Measurements from ENCODE around the gene CCNQ. TPM values are rescaled to one million over a fixed set of nuclear protein-coding genes. Genes with fewer than 3 reads are reported as not detected.
A peak's percentile ranks its signal among the peaks of the same experiment; 100 is the strongest.

Gene CCNQ
- polyA plus RNA-seq, 1 donor (not counting 4 experiments of a cell fraction or from before 2014, with no cell fraction given), result 31.1 TPM

DNA sequence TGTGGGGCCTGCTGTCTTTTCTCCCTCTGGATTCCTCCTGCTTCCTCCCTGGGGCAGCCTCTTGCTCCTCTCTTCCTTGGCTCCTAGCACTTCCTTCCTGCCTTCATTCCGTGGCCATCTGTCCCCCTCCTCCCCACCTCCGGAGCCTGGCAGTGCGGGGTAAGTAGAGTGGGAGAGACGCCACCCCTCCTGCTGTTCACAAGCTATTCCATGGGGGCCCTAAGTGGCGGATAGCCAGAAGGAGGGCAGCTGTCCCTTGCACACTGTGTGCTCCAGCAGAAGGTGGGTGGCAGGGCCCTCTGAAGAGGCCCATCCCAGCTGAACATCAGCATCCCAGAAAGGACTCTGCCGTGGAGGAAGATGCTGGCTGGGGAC lies 27.4 kb downstream of the CCNQ start:
- Histone ChIP-seq H3K4me2 (ENCODE audit: control insufficient read depth, extremely low read depth, insufficient read depth, low read depth, low read length) (no peak overlapping the region), H3K36me3 (ENCODE audit: control insufficient read depth in 2 of 2, extremely low read depth in 1 of 2, insufficient read depth in 2 of 2, low read length in 2 of 2) (no peaks in the 10 kb centered on the region), H3K4me3 (ENCODE audit: control insufficient read depth in 2 of 3, extremely low read depth in 1 of 3, insufficient read depth in 2 of 3, low read depth in 1 of 3, low read length in 3 of 3) (no peak overlapping the region), H3K79me2 (ENCODE audit: control insufficient read depth, insufficient read depth, low read length) (no peaks in the 10 kb centered on the region), H3K27me3 (ENCODE audit: control insufficient read depth, extremely low read depth, insufficient read depth, low read length) (peaks cover 5% of the 10 kb centered on the region), H3K9ac (ENCODE audit: control insufficient read depth, extremely low read depth, insufficient read depth, low read length) (no peak overlapping the region), H3K9me1 (ENCODE audit: control insufficient read depth, extremely low read depth, insufficient read depth, low read length) (no peaks in the 10 kb centered on the region), H3K9me3 (ENCODE audit: control insufficient read depth, low read depth, low read length) (no peaks in the 10 kb centered on the region), H4K20me1 (ENCODE audit: control insufficient read depth, extremely low read depth, insufficient read depth, low read length) (no peaks in the 10 kb centered on the region), H2AFZ (ENCODE audit: control insufficient read depth, low read length) (no peak overlapping the region), H3K4me1 (ENCODE audit: control insufficient read depth, extremely low read depth, insufficient read depth, low read length) (no peaks in the 10 kb centered on the region), H3K27ac (ENCODE audit: control insufficient read depth, insufficient read depth, low read length) (no peak overlapping the region)
- DNase-seq (ENCODE audit: low read depth, low spot score), result no peak
- TF ChIP-seq EZH2 (IDR thresholded peaks at IDR 0.05; ENCODE audit: low read length), result no peak
- no peak for FAIRE-seq
- dilution Hi-C loops (cut with MboI; ENCODE audit: extremely low pct_ligation_motif_present, low sequenced_read_pairs), result no loop called here

DNA sequence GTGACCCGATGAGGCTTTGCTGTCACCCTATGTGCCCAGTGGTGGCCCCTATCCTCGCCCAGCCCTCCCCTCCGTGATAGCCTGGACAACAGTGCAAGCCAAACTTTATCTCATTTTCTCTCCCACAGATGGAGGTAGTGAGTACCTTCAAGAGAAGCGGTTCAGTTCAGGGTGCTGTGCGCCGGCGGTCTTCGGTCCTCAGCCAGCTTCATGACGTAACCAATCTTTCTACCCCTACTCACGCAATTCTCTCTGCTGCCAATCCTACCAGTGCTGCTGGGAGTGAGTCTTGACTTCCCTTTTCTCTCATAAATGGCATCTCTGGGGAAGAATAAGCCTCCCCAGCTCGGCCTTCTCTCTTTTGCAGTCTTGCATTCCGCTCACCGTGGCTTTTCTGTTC lies 29.5 kb downstream of the CCNQ start:
- H3K9ac ChIP-seq (ENCODE audit: control insufficient read depth, extremely low read depth, insufficient read depth, low read length), result no peak overlapping the region
- H3K36me3 ChIP-seq (ENCODE audit: control insufficient read depth in 2 of 2, extremely low read depth in 1 of 2, insufficient read depth in 2 of 2, low read length in 2 of 2), result no peaks in the 10 kb centered on the region
- H3K79me2 ChIP-seq (ENCODE audit: control insufficient read depth, insufficient read depth, low read length), result no peaks in the 10 kb centered on the region
- dilution Hi-C loops (cut with MboI; ENCODE audit: extremely low pct_ligation_motif_present, low sequenced_read_pairs), result no loop called here
- no peak overlapping the region for H3K4me3 ChIP-seq (ENCODE audit: control insufficient read depth in 2 of 3, extremely low read depth in 1 of 3, insufficient read depth in 2 of 3, low read depth in 1 of 3, low read length in 3 of 3)
- H3K9me1 ChIP-seq (ENCODE audit: control insufficient read depth, extremely low read depth, insufficient read depth, low read length), result no peaks in the 10 kb centered on the region
- DNase-seq (ENCODE audit: low read depth, low spot score), result no peak
- no peak overlapping the region for H3K4me2 ChIP-seq (ENCODE audit: control insufficient read depth, extremely low read depth, insufficient read depth, low read depth, low read length)
- H3K27ac ChIP-seq (ENCODE audit: control insufficient read depth, insufficient read depth, low read length), result no peak overlapping the region
- no peaks in the 10 kb centered on the region for H3K4me1 ChIP-seq (ENCODE audit: control insufficient read depth, extremely low read depth, insufficient read depth, low read length)
- no peaks in the 10 kb centered on the region for H3K9me3 ChIP-seq (ENCODE audit: control insufficient read depth, low read depth, low read length)
- H4K20me1 ChIP-seq (ENCODE audit: control insufficient read depth, extremely low read depth, insufficient read depth, low read length), result no peaks in the 10 kb centered on the region
- no peak for TF ChIP-seq EZH2 (IDR thresholded peaks at IDR 0.05; ENCODE audit: low read length)
- TF ChIP-seq, protein P1, sequence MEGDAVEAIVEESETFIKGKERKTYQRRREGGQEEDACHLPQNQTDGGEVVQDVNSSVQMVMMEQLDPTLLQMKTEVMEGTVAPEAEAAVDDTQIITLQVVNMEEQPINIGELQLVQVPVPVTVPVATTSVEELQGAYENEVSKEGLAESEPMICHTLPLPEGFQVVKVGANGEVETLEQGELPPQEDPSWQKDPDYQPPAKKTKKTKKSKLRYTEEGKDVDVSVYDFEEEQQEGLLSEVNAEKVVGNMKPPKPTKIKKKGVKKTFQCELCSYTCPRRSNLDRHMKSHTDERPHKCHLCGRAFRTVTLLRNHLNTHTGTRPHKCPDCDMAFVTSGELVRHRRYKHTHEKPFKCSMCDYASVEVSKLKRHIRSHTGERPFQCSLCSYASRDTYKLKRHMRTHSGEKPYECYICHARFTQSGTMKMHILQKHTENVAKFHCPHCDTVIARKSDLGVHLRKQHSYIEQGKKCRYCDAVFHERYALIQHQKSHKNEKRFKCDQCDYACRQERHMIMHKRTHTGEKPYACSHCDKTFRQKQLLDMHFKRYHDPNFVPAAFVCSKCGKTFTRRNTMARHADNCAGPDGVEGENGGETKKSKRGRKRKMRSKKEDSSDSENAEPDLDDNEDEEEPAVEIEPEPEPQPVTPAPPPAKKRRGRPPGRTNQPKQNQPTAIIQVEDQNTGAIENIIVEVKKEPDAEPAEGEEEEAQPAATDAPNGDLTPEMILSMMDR (optimal IDR thresholded peaks at IDR 0.05 in 1 of 3, IDR thresholded peaks at IDR 0.05 in 1 of 3, conservative IDR thresholded peaks at IDR 0.05 in 1 of 3; ENCODE audit: extremely low read depth in 1 of 3, insufficient read depth in 2 of 3, low read length in 3 of 3), result no peak
- H3K27me3 ChIP-seq (ENCODE audit: control insufficient read depth, extremely low read depth, insufficient read depth, low read length), result peaks cover 5% of the 10 kb centered on the region
- no peak for FAIRE-seq
- H2AFZ ChIP-seq (ENCODE audit: control insufficient read depth, low read length), result no peak overlapping the region

DNA sequence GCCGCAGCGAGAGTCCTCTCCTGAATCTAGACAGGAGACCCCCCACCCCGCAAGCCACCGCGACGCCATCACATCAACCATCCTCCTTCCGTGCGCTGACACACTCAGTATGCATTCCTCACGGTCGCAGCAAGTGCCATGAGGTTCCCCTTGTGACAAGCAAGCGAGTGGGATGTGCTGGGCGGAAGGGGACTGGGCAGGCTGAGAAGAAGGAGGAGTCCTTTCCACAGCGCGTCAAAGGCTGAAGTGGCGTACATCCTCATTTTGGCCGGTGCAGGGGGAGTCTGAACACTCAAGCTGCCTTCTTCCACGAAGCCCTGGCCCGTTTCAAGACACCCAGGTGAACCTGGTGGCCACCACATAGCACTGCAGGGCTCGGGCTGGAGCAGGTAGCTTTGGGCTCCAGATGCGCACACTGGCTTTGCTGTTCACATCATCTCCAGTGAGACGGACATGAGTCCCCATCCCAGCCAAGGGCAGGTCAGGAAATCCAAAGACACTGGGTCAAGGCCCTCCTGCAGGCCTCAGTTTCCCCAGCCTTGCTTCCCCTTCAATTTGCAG lies 30.4 kb downstream of the CCNQ start:
- Histone ChIP-seq H3K4me1 (ENCODE audit: control insufficient read depth, extremely low read depth, insufficient read depth, low read length) (no peaks in the 10 kb centered on the region), H3K4me2 (ENCODE audit: control insufficient read depth, extremely low read depth, insufficient read depth, low read depth, low read length) (no peak overlapping the region), H3K9ac (ENCODE audit: control insufficient read depth, extremely low read depth, insufficient read depth, low read length) (no peak overlapping the region), H4K20me1 (ENCODE audit: control insufficient read depth, extremely low read depth, insufficient read depth, low read length) (no peaks in the 10 kb centered on the region), H3K79me2 (ENCODE audit: control insufficient read depth, insufficient read depth, low read length) (no peaks in the 10 kb centered on the region), H3K9me3 (ENCODE audit: control insufficient read depth, low read depth, low read length) (no peaks in the 10 kb centered on the region), H3K36me3 (ENCODE audit: control insufficient read depth in 2 of 2, extremely low read depth in 1 of 2, insufficient read depth in 2 of 2, low read length in 2 of 2) (no peaks in the 10 kb centered on the region), H3K27ac (ENCODE audit: control insufficient read depth, insufficient read depth, low read length) (no peak overlapping the region), H3K27me3 (ENCODE audit: control insufficient read depth, extremely low read depth, insufficient read depth, low read length) (peaks cover 5% of the 10 kb centered on the region), H3K4me3 (ENCODE audit: control insufficient read depth in 2 of 3, extremely low read depth in 1 of 3, insufficient read depth in 2 of 3, low read depth in 1 of 3, low read length in 3 of 3) (no peak overlapping the region), H2AFZ (ENCODE audit: control insufficient read depth, low read length) (no peak overlapping the region), H3K9me1 (ENCODE audit: control insufficient read depth, extremely low read depth, insufficient read depth, low read length) (no peaks in the 10 kb centered on the region)
- FAIRE-seq (no peak), DNase-seq (ENCODE audit: low read depth, low spot score) (no peak)
- TF ChIP-seq EZH2 (IDR thresholded peaks at IDR 0.05; ENCODE audit: low read length), result no peak
- TF ChIP-seq, protein P1 (optimal IDR thresholded peaks at IDR 0.05 in 1 of 3, IDR thresholded peaks at IDR 0.05 in 1 of 3, conservative IDR thresholded peaks at IDR 0.05 in 1 of 3; ENCODE audit: extremely low read depth in 1 of 3, insufficient read depth in 2 of 3, low read length in 3 of 3), result peak in 2 of 3 experiments; percentile 12 to 26
- dilution Hi-C loops (cut with MboI; ENCODE audit: extremely low pct_ligation_motif_present, low sequenced_read_pairs), result no loop called here
